HG03469 (cell line): Measurements from ENCODE around the gene CASP8AP2.
"Not testable (repeated sequence)": the region's sequence is repeated elsewhere in the genome, so short reads cannot be mapped to it uniquely, and the experiment has no call there.

Source experiments
- ATAC-seq: cut with Tn5 transposase; IDR thresholded peaks from one replicate; pipeline ENCODE4 v1.9.1; 2021; ENCODE audit warnings: mild to moderate bottlenecking, moderate library complexity, moderate number of reproducible peaks; ENCODE audit not compliant: unreplicated experiment

The CASP8AP2 gene

GRCh38 chr6:89886378-89887120 is 56.9 kb downstream of the CASP8AP2 start:
- ATAC-seq, result no peak

GRCh38 chr6:89887452-89888137 is 57.9 kb downstream of the CASP8AP2 start:
- no peak for ATAC-seq

- no peak for ATAC-seq
These were observed 58.4 kb downstream of the CASP8AP2 start for GRCh38 chr6:89888138-89888514.

- ATAC-seq, result no peak
These were observed 59.2 kb downstream of the CASP8AP2 start for GRCh38 chr6:89888871-89889270.

- not testable (repeated sequence) for ATAC-seq
These were observed 61.3 kb downstream of the CASP8AP2 start for GRCh38 chr6:89890845-89891528.

- ATAC-seq, result not testable (repeated sequence)
These were observed 62.9 kb downstream of the CASP8AP2 start for GRCh38 chr6:89892577-89892976.

GRCh38 chr6:89894169-89894568 is 64.5 kb downstream of the CASP8AP2 start, which contains the start of gene GJA10:
Gene GJA10, plus strand, starts transcription at chr6:89894469. Its CDS starts 0 bp downstream, at chr6:89894469.
- no peak for ATAC-seq

GRCh38 chr6:89895276-89895874 is 65.7 kb downstream of the CASP8AP2 start:
- ATAC-seq, result no peak

- ATAC-seq, result not testable (repeated sequence)
These were observed 80.6 kb downstream of the CASP8AP2 start for GRCh38 chr6:89910001-89910901.

GRCh38 chr6:89910902-89911240 is 81.2 kb downstream of the CASP8AP2 start:
- no peak for ATAC-seq

- no peak for ATAC-seq
These were observed 86.6 kb downstream of the CASP8AP2 start for GRCh38 chr6:89916136-89916920.

- no peak for ATAC-seq
These were observed 87.5 kb downstream of the CASP8AP2 start for GRCh38 chr6:89917216-89917615.

- ATAC-seq, result no peak
These were observed 88.2 kb downstream of the CASP8AP2 start for GRCh38 chr6:89917801-89918366.
